ENCODE results near the gene SP5.
"Not testable (repeated sequence)": the region's sequence is repeated elsewhere in the genome, so short reads cannot be mapped to it uniquely, and the experiment has no call there.

The SP5 gene

GRCh38 chr2:170711774-170712652 lies 3.1 kb upstream of the SP5 start:
- DNase-seq, result peak; percentile 85

GRCh38 chr2:170712653-170713542 lies 2.2 kb upstream of the SP5 start:
- no peak for DNase-seq

- no peak for DNase-seq
Measured at GRCh38 chr2:170713543-170714380, 1.4 kb upstream of the SP5 start.

GRCh38 chr2:170714381-170715061 lies 616 bp upstream of the SP5 start:
- DNase-seq, result peak; percentile 80

GRCh38 chr2:170715932-170716777 lies 1.0 kb downstream of the SP5 start:
- no peak for DNase-seq

- no peak for DNase-seq
Measured at GRCh38 chr2:170716851-170717598, 1.9 kb downstream of the SP5 start.

- no peak for DNase-seq
Measured at GRCh38 chr2:170717599-170717963, 2.4 kb downstream of the SP5 start.

- DNase-seq, result no peak
Measured at GRCh38 chr2:170717991-170718589, 3.0 kb downstream of the SP5 start.

GRCh38 chr2:170719810-170720209 lies 4.7 kb downstream of the SP5 start:
- DNase-seq, result no peak

GRCh38 chr2:170721678-170722077 lies 6.5 kb downstream of the SP5 start:
- no peak for DNase-seq

- no peak for DNase-seq
Measured at GRCh38 chr2:170722301-170722700, 7.2 kb downstream of the SP5 start.

- DNase-seq, result no peak
Measured at GRCh38 chr2:170723446-170723958, 8.4 kb downstream of the SP5 start.

GRCh38 chr2:170733798-170734600 lies 18.9 kb downstream of the SP5 start:
- no peak for DNase-seq

GRCh38 chr2:170734601-170735000 lies 19.5 kb downstream of the SP5 start:
- DNase-seq, result not testable (repeated sequence)

GRCh38 chr2:170736628-170737027 lies 21.5 kb downstream of the SP5 start:
- DNase-seq, result no peak

GRCh38 chr2:170737406-170737805 lies 22.3 kb downstream of the SP5 start:
- no peak for DNase-seq

- no peak for DNase-seq
Measured at GRCh38 chr2:170737821-170738220, 22.7 kb downstream of the SP5 start.

- DNase-seq, result no peak
Measured at GRCh38 chr2:170739048-170739447, 23.9 kb downstream of the SP5 start.

GRCh38 chr2:170739507-170740046 lies 24.4 kb downstream of the SP5 start:
- DNase-seq, result no peak
